GM19351 (cell line): Measurements from ENCODE around the gene PEX14.

Experiments
- ATAC-seq: cut with Tn5 transposase; IDR thresholded peaks from one replicate; pipeline ENCODE4 v1.9.1; 2021; ENCODE audit warnings: mild to moderate bottlenecking, moderate library complexity; ENCODE audit not compliant: unreplicated experiment

Gene PEX14

GRCh38 chr1:10613861-10614260 is 139.1 kb downstream of the PEX14 start:
- ATAC-seq, result no peak

GRCh38 chr1:10614377-10615225 is 139.9 kb downstream of the PEX14 start:
- no peak for ATAC-seq

GRCh38 chr1:10615332-10615731 is 140.6 kb downstream of the PEX14 start:
- no peak for ATAC-seq

GRCh38 chr1:10615932-10616671 is 141.4 kb downstream of the PEX14 start:
- no peak for ATAC-seq

GRCh38 chr1:10616696-10617095 is 141.9 kb downstream of the PEX14 start:
- ATAC-seq, result no peak

GRCh38 chr1:10617318-10617717 is 142.6 kb downstream of the PEX14 start:
- ATAC-seq, result no peak

- no peak for ATAC-seq
Measured at GRCh38 chr1:10617931-10618885, 143.5 kb downstream of the PEX14 start.

GRCh38 chr1:10620776-10621175 is 146.0 kb downstream of the PEX14 start:
- no peak for ATAC-seq

GRCh38 chr1:10621906-10622305 is 147.2 kb downstream of the PEX14 start:
- no peak for ATAC-seq

- ATAC-seq, result no peak
Measured at GRCh38 chr1:10622910-10623685, 148.3 kb downstream of the PEX14 start.

- no peak for ATAC-seq
Measured at GRCh38 chr1:10623686-10624145, 149.0 kb downstream of the PEX14 start.

- no peak for ATAC-seq
Measured at GRCh38 chr1:10624256-10625050, 149.7 kb downstream of the PEX14 start.

- ATAC-seq, result no peak
Measured at GRCh38 chr1:10625076-10625475, 150.3 kb downstream of the PEX14 start.

- no peak for ATAC-seq
Measured at GRCh38 chr1:10625554-10625953, 150.8 kb downstream of the PEX14 start.

- ATAC-seq, result no peak
Measured at GRCh38 chr1:10626131-10626731, 151.5 kb downstream of the PEX14 start.

- no peak for ATAC-seq
Measured at GRCh38 chr1:10626791-10627410, 152.2 kb downstream of the PEX14 start.

- no peak for ATAC-seq
Measured at GRCh38 chr1:10628685-10629084, 153.9 kb downstream of the PEX14 start.

GRCh38 chr1:10629091-10629815 is 154.5 kb downstream of the PEX14 start:
- no peak for ATAC-seq
